Astrocyte (in vitro differentiated cells and primary cell): ENCODE results near the gene SNX32. TPM values are rescaled to one million over a fixed set of nuclear protein-coding genes. Genes with fewer than 3 reads are reported as not detected.
A peak's percentile ranks its signal among the peaks of the same experiment; 100 is the strongest.
"Not testable (repeated sequence)": the region's sequence is repeated elsewhere in the genome, so short reads cannot be mapped to it uniquely, and the experiment has no call there.

Source experiments
- DNase-seq: peaks from one replicate; pipeline ENCODE4 v3.0.0-alpha.2; 2010; ENCODE audit warnings: low read depth
- FAIRE-seq: peaks from 2 replicates; lab custom pipeline; 2011; peaks lifted over from hg19 to GRCh38; lab: Jason Lieb, UNC
- H2AFZ ChIP-seq: 2 replicates; pipeline ENCODE4 v1.6.0; 2012; ENCODE audit warnings: low read depth, low read length, inconsistent platforms
- H3K27ac ChIP-seq: 2 replicates; pipeline ENCODE4 v1.5.1; 2011; ENCODE audit warnings: low read depth, low read length, inconsistent platforms
- H3K27me3 ChIP-seq: 2 replicates; pipeline ENCODE4 v1.6.0; 2011; ENCODE audit warnings: low read length, inconsistent platforms; ENCODE audit not compliant: insufficient read depth
- H3K36me3 ChIP-seq: 2 replicates; pipeline ENCODE4 v1.5.1; 2011; ENCODE audit warnings: low read length, inconsistent platforms; ENCODE audit not compliant: insufficient read depth
- H3K4me1 ChIP-seq: 2 replicates; pipeline ENCODE4 v1.5.1; 2011; ENCODE audit warnings: low read length, inconsistent platforms; ENCODE audit not compliant: insufficient read depth
- H3K4me2 ChIP-seq: 2 replicates; pipeline ENCODE4 v1.6.0; 2012; ENCODE audit warnings: low read length, inconsistent platforms
- H3K4me3 ChIP-seq: 2 replicates; pipeline ENCODE4 v1.5.1; 2011; ENCODE audit warnings: low read depth, mild to moderate bottlenecking, low read length, inconsistent platforms; ENCODE audit not compliant: insufficient read depth
- H3K79me2 ChIP-seq: 2 replicates; pipeline ENCODE4 v1.6.0; 2012; ENCODE audit warnings: mild to moderate bottlenecking, low read length, inconsistent platforms; ENCODE audit not compliant: insufficient read depth
- H3K9ac ChIP-seq: 2 replicates; pipeline ENCODE4 v1.6.0; 2012; ENCODE audit warnings: mild to moderate bottlenecking, low read length, inconsistent platforms
- H3K9me3 ChIP-seq: 2 replicates; pipeline ENCODE4 v1.5.1; 2012; ENCODE audit warnings: low read depth, mild to moderate bottlenecking, low read length, inconsistent platforms; ENCODE audit not compliant: insufficient read depth
- H4K20me1 ChIP-seq: 2 replicates; pipeline ENCODE4 v1.6.0; 2012; ENCODE audit warnings: low read length, inconsistent platforms; ENCODE audit not compliant: insufficient read depth
- H3K27ac Mint-ChIP-seq: one replicate; pipeline ENCODE4 v1.8.0; 2021; ENCODE audit warnings: mild to moderate bottlenecking, mixed read lengths; ENCODE audit not compliant: unreplicated experiment
- H3K27me3 Mint-ChIP-seq: one replicate; pipeline ENCODE4 v1.8.0; 2021; ENCODE audit warnings: low read depth, mixed read lengths; ENCODE audit not compliant: unreplicated experiment
- H3K36me3 Mint-ChIP-seq: one replicate; pipeline ENCODE4 v1.8.0; 2021; ENCODE audit warnings: low read depth, mixed read lengths; ENCODE audit not compliant: unreplicated experiment
- H3K4me1 Mint-ChIP-seq: one replicate; pipeline ENCODE4 v1.8.0; 2021; ENCODE audit warnings: low read depth, mixed read lengths; ENCODE audit not compliant: unreplicated experiment
- H3K4me3 Mint-ChIP-seq: one replicate; pipeline ENCODE4 v1.8.0; 2021; ENCODE audit warnings: mild to moderate bottlenecking, moderate library complexity, mixed read lengths; ENCODE audit not compliant: unreplicated experiment
- H3K9me3 Mint-ChIP-seq: one replicate; pipeline ENCODE4 v1.8.0; 2021; ENCODE audit warnings: mild to moderate bottlenecking, mixed read lengths; ENCODE audit not compliant: unreplicated experiment
- EZH2 ChIP-seq: IDR thresholded peaks from 2 replicates; pipeline ENCODE4 v1.6.1; 2012; ENCODE audit warnings: mild to moderate bottlenecking, low read length, inconsistent platforms; ENCODE audit not compliant: insufficient read depth
- total RNA-seq: library from RNA; stranded (reverse); gene quantifications from 2 replicates; pipeline ENCODE4 v1.2.1, GENCODE V29; 2021
- TF ChIP-seq, protein P1 (sequence below): IDR thresholded peaks from 2 replicates; pipeline ENCODE4 v1.5.1; 2011; ENCODE audit warnings: low read depth, mild to moderate bottlenecking, inconsistent platforms, low read length, moderate library complexity; ENCODE audit not compliant: insufficient read depth

Gene SNX32
- total RNA-seq, 1 donor from 2014 or later: 1.2 TPM

GRCh38 chr11:65891219-65892136, 57.7 kb downstream of the SNX32 start:
- H3K27ac ChIP-seq: peak overlapping the region; percentile 65
- peak overlapping the region; percentile 99 for H3K4me2 ChIP-seq
- H4K20me1 ChIP-seq: peaks cover 67% of the 10 kb centered on the region
- no peak for FAIRE-seq
- peak overlapping the region; percentile 58 for H3K27ac Mint-ChIP-seq
- no peak overlapping the region for H2AFZ ChIP-seq
- peaks cover 14% of the 10 kb centered on the region for H3K36me3 Mint-ChIP-seq
- H3K4me3 Mint-ChIP-seq: peak overlapping the region; percentile 81
- H3K27me3 Mint-ChIP-seq: no peaks in the 10 kb centered on the region
- DNase-seq: no peak
- H3K9ac ChIP-seq: peak overlapping the region; percentile 79
- H3K27me3 ChIP-seq: no peaks in the 10 kb centered on the region
- peaks cover 73% of the 10 kb centered on the region for H3K4me1 ChIP-seq
- H3K79me2 ChIP-seq: peaks cover 71% of the 10 kb centered on the region
- H3K4me3 ChIP-seq: peak overlapping the region; percentile 60
- no peaks in the 10 kb centered on the region for H3K9me3 Mint-ChIP-seq
- TF ChIP-seq, protein P1, sequence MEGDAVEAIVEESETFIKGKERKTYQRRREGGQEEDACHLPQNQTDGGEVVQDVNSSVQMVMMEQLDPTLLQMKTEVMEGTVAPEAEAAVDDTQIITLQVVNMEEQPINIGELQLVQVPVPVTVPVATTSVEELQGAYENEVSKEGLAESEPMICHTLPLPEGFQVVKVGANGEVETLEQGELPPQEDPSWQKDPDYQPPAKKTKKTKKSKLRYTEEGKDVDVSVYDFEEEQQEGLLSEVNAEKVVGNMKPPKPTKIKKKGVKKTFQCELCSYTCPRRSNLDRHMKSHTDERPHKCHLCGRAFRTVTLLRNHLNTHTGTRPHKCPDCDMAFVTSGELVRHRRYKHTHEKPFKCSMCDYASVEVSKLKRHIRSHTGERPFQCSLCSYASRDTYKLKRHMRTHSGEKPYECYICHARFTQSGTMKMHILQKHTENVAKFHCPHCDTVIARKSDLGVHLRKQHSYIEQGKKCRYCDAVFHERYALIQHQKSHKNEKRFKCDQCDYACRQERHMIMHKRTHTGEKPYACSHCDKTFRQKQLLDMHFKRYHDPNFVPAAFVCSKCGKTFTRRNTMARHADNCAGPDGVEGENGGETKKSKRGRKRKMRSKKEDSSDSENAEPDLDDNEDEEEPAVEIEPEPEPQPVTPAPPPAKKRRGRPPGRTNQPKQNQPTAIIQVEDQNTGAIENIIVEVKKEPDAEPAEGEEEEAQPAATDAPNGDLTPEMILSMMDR: no peak
- no peak for TF ChIP-seq EZH2
- peaks cover 35% of the 10 kb centered on the region for H3K4me1 Mint-ChIP-seq
- H3K36me3 ChIP-seq: peaks cover 20% of the 10 kb centered on the region
- no peaks in the 10 kb centered on the region for H3K9me3 ChIP-seq

GRCh38 chr11:65892137-65892540, 58.4 kb downstream of the SNX32 start:
- peak overlapping the region; percentile 79 for H3K9ac ChIP-seq
- peaks cover 69% of the 10 kb centered on the region for H4K20me1 ChIP-seq
- peaks cover 74% of the 10 kb centered on the region for H3K4me1 ChIP-seq
- not testable (repeated sequence) for H3K27me3 Mint-ChIP-seq, H3K9me3 Mint-ChIP-seq, H3K27ac ChIP-seq, DNase-seq, H2AFZ ChIP-seq, H3K27me3 ChIP-seq, FAIRE-seq, H3K9me3 ChIP-seq
- H3K79me2 ChIP-seq: peaks cover 71% of the 10 kb centered on the region
- H3K4me1 Mint-ChIP-seq: peaks cover 32% of the 10 kb centered on the region
- H3K4me3 Mint-ChIP-seq: peak overlapping the region; percentile 81
- H3K36me3 Mint-ChIP-seq: peaks cover 14% of the 10 kb centered on the region
- H3K4me3 ChIP-seq: peak overlapping the region; percentile 60
- peak overlapping the region; percentile 26 for H3K27ac Mint-ChIP-seq
- H3K36me3 ChIP-seq: peaks cover 26% of the 10 kb centered on the region
- H3K4me2 ChIP-seq: peak overlapping the region; percentile 99

DNA sequence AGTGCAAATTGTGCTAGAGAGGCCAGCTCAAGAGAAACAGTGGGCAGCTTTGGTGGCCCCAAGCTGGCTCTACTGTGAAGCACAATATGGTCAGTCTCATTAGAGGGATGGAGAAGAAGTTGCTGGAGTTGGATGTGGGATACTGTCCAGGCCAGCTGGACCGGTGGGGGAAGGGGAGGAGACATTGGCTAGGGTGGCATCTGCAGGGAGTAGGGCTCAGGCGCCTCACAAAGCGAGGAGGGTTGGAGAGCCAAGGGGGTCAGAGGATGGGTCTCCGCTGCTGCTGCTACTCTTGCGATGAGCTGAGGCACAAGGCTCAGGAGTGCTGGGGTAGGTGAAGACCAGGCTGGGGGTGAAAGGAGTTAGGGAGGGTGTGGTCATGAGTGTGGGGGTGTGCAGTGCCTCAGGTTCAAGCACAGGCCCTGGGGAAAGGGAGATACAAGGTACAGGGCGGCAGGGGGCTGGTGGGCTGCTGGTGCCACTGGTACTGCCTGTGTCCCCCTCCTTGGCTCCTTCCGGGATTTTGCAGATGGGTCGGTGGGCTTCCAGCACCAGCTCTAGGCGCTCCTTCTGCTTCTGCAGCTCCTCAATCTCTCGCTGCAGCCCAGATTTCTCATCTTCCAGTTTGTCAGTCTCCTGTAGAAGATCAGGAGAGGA, 59.0 kb downstream of the SNX32 start:
- peak overlapping the region; percentile 81 for H3K4me3 Mint-ChIP-seq
- H4K20me1 ChIP-seq: peaks cover 70% of the 10 kb centered on the region
- no peaks in the 10 kb centered on the region for H3K9me3 ChIP-seq
- no peak overlapping the region for H3K27ac ChIP-seq
- H3K9ac ChIP-seq: peak overlapping the region; percentile 79
- peaks cover 74% of the 10 kb centered on the region for H3K4me1 ChIP-seq
- FAIRE-seq (no peak), DNase-seq (no peak)
- H3K4me1 Mint-ChIP-seq: peaks cover 33% of the 10 kb centered on the region
- TF ChIP-seq EZH2: no peak
- TF ChIP-seq, protein P1: no peak
- no peaks in the 10 kb centered on the region for H3K27me3 ChIP-seq
- peak overlapping the region; percentile 86 for H3K27ac Mint-ChIP-seq
- H3K4me3 ChIP-seq: no peak overlapping the region
- no peaks in the 10 kb centered on the region for H3K9me3 Mint-ChIP-seq
- peaks cover 71% of the 10 kb centered on the region for H3K79me2 ChIP-seq
- peak overlapping the region; percentile 99 for H3K4me2 ChIP-seq
- no peaks in the 10 kb centered on the region for H3K27me3 Mint-ChIP-seq
- peaks cover 26% of the 10 kb centered on the region for H3K36me3 ChIP-seq
- H2AFZ ChIP-seq: no peak overlapping the region
- peaks cover 14% of the 10 kb centered on the region for H3K36me3 Mint-ChIP-seq
